GM23338 (cell line): ENCODE results near the gene PRMT3. TPM values are rescaled to one million over a fixed set of nuclear protein-coding genes. Genes with fewer than 3 reads are reported as not detected.

Source experiments
- ATAC-seq: fragments of 200-7000 bp; cut with Tn5 transposase; 3 replicates; pipeline ENCODE4 v1.9.1; 2020
- DNase-seq: peaks from one replicate; pipeline ENCODE4 v3.0.0-alpha.2; 2015; ENCODE audit warnings: low spot score
- H2AFZ ChIP-seq: fragments of 200-600 bp; sonication (generic); 2 replicates; pipeline ENCODE4 v1.8.0; 2016; ENCODE audit warnings: antibody characterized with exemption, mild to moderate bottlenecking, moderate library complexity
- H3F3A ChIP-seq: fragments of 200-600 bp; sonication (generic); replicated peaks from 2 replicates; pipeline ENCODE4 v1.8.0; 2017; ENCODE audit warnings: antibody characterized with exemption, mixed run types, low read depth
- H3K27ac ChIP-seq: fragments of 200-600 bp; sonication (generic); 2 replicates; pipeline ENCODE4 v1.6.1; 2016; ENCODE audit warnings: low read depth
- H3K27me3 ChIP-seq: fragments of 200-600 bp; sonication (generic); 2 replicates; pipeline ENCODE4 v1.8.0; 2016; ENCODE audit warnings: mild to moderate bottlenecking, mixed run types, moderate library complexity; ENCODE audit not compliant: insufficient read depth
- H3K36me3 ChIP-seq: fragments of 200-600 bp; sonication (generic); 2 replicates; pipeline ENCODE4 v1.8.0; 2016; ENCODE audit warnings: mild to moderate bottlenecking; ENCODE audit not compliant: insufficient read depth
- H3K4me1 ChIP-seq: fragments of 200-600 bp; sonication (generic); 2 replicates; pipeline ENCODE4 v1.8.0; 2016; ENCODE audit warnings: mild to moderate bottlenecking, moderate library complexity; ENCODE audit not compliant: insufficient read depth
- H3K4me2 ChIP-seq: fragments of 200-600 bp; sonication (generic); 2 replicates; pipeline ENCODE4 v1.7.1; 2017; ENCODE audit warnings: mixed run types
- H3K4me3 ChIP-seq: fragments of 200-600 bp; sonication (generic); 2 replicates; pipeline ENCODE4 v1.6.1; 2016; ENCODE audit warnings: mixed run types
- H3K79me2 ChIP-seq: fragments of 200-600 bp; sonication (generic); replicated peaks from 2 replicates; pipeline ENCODE4 v1.8.0; 2017; ENCODE audit warnings: mild to moderate bottlenecking; ENCODE audit not compliant: insufficient read depth
- H3K9me2 ChIP-seq: fragments of 200-600 bp; sonication (generic); 2 replicates; pipeline ENCODE4 v1.8.0; 2017; ENCODE audit not compliant: insufficient read depth
- H4K20me1 ChIP-seq: fragments of 200-600 bp; sonication (generic); replicated peaks from 2 replicates; pipeline ENCODE4 v1.8.0; 2017; ENCODE audit warnings: mild to moderate bottlenecking; ENCODE audit not compliant: insufficient read depth
- H3K27ac Mint-ChIP-seq: 2 replicates; pipeline ENCODE4 v1.8.0; 2020; ENCODE audit warnings: inconsistent platforms, mild to moderate bottlenecking, moderate library complexity, mixed read lengths
- H3K27me3 Mint-ChIP-seq: 3 replicates; pipeline ENCODE4 v1.8.0; 2022; ENCODE audit warnings: low read depth, mild to moderate bottlenecking, moderate library complexity, mixed read lengths, inconsistent platforms; ENCODE audit not compliant: insufficient read depth, poor library complexity
- H3K36me3 Mint-ChIP-seq: 3 replicates; pipeline ENCODE4 v1.8.0; 2021; ENCODE audit warnings: low read depth, mild to moderate bottlenecking, inconsistent platforms, moderate library complexity, mixed read lengths
- H3K4me1 Mint-ChIP-seq: 3 replicates; pipeline ENCODE4 v1.8.0; 2020; ENCODE audit warnings: mild to moderate bottlenecking, inconsistent platforms, mixed read lengths
- H3K4me3 Mint-ChIP-seq: 3 replicates; pipeline ENCODE4 v1.8.0; 2021; ENCODE audit warnings: moderate library complexity, mild to moderate bottlenecking, inconsistent platforms, mixed read lengths
- H3K9me3 Mint-ChIP-seq: 3 replicates; pipeline ENCODE4 v1.8.0; 2020; ENCODE audit warnings: moderate library complexity, mild to moderate bottlenecking, inconsistent platforms, mixed read lengths
- CTCF ChIP-seq, 2 experiments: fragments of 200-600 bp in 1 of 2; sonication (generic) in 1 of 2; conservative IDR thresholded peaks; 2 replicates each; pipeline versions ENCODE4 v1.5.1 to v1.6.1; 2016 to 2017; ENCODE audit warnings: antibody characterized with exemption in 2 of 2, low read depth in 2 of 2, mild to moderate bottlenecking in 2 of 2, moderate library complexity in 1 of 2
- ETS1 ChIP-seq: IDR thresholded peaks from 2 replicates; pipeline ENCODE4 v1.6.1; 2016; ENCODE audit warnings: antibody characterized with exemption
- EZH2 ChIP-seq: fragments of 200-600 bp; sonication (generic); IDR thresholded peaks from one replicate; pipeline ENCODE4 v1.8.0; 2017; ENCODE audit warnings: antibody characterized with exemption, mild to moderate bottlenecking, low read depth; ENCODE audit not compliant: unreplicated experiment
- EZH2phosphoT487 ChIP-seq: fragments of 200-600 bp; sonication (generic); IDR thresholded peaks from one replicate; pipeline ENCODE4 v1.8.1; 2018; ENCODE audit warnings: antibody characterized with exemption; ENCODE audit not compliant: unreplicated experiment
- JUNB ChIP-seq: IDR thresholded peaks from one replicate; pipeline ENCODE4 v1.6.1; 2016; ENCODE audit warnings: antibody characterized with exemption; ENCODE audit not compliant: unreplicated experiment
- POLR2AphosphoS5 ChIP-seq: IDR thresholded peaks from 2 replicates; pipeline ENCODE4 v1.6.1; 2016; ENCODE audit warnings: antibody characterized with exemption, low read depth
- REST ChIP-seq: IDR thresholded peaks from one replicate; pipeline ENCODE4 v1.6.1; 2018; ENCODE audit warnings: antibody characterized with exemption; ENCODE audit not compliant: unreplicated experiment
- STAT1 ChIP-seq: IDR thresholded peaks from one replicate; pipeline ENCODE4 v1.6.1; 2016; ENCODE audit warnings: antibody characterized with exemption; ENCODE audit not compliant: unreplicated experiment
- ZNF114 ChIP-seq: fragments of 250-450 bp; sonication (Bioruptor Pico); IDR thresholded peaks from 2 replicates; pipeline ENCODE4 v1.5.0; 2020; ENCODE audit warnings: mild to moderate bottlenecking, moderate library complexity
- ZNF331 ChIP-seq: fragments of 250-450 bp; sonication (Bioruptor Pico); IDR thresholded peaks from 2 replicates; pipeline ENCODE4 v1.5.0; 2020; ENCODE audit warnings: low read depth, mild to moderate bottlenecking, moderate library complexity
- ZNF462 ChIP-seq: fragments of 250-450 bp; sonication (Bioruptor Pico); IDR thresholded peaks from 2 replicates; pipeline ENCODE4 v1.5.0; 2020; ENCODE audit warnings: mild to moderate bottlenecking, moderate library complexity
- polyA plus RNA-seq: library from polyadenylated mRNA; unstranded; fragments of >200 nt; fragmentation: Nextera tagmentation; extraction: Ambion mirVana; gene quantifications from 2 replicates; pipeline ENCODE4 v1.2.1, GENCODE V29; 2016
- total RNA-seq: library from RNA; depleted of rRNA; stranded (reverse); fragments of >200 nt; shearing (Covaris generic); gene quantifications from 2 replicates; pipeline ENCODE4 v1.2.3, GENCODE V29; 2014

Gene PRMT3
- total and polyA plus RNA-seq, 2 experiments from 2014 or later, result 19.0 to 35.0 TPM

- no peaks in the 10 kb centered on the region; the same call in 1 of the 2 replicates for H3K36me3 ChIP-seq
- no peak for ATAC-seq
- no peak overlapping the region for H2AFZ ChIP-seq
- H3F3A ChIP-seq, result no peaks in the 10 kb centered on the region
- H3K79me2 ChIP-seq, result no peaks in the 10 kb centered on the region
- no peaks in the 10 kb centered on the region for H4K20me1 ChIP-seq
- H3K27ac ChIP-seq, result no peak overlapping the region
- TF ChIP-seq JUNB (no peak), ZNF462 (CRISPR knock-in tag) (no peak), REST (no peak), ZNF114 (CRISPR knock-in tag) (no peak), ZNF331 (CRISPR knock-in tag) (no peak), EZH2 (no peak), CTCF (conservative IDR thresholded peaks at IDR 0.05; ENCODE audit: low read depth in 2 of 2) (no peak), EZH2phosphoT487 (no peak), STAT1 (no peak), ETS1 (no peak), POLR2AphosphoS5 (no peak)
- H3K9me3 Mint-ChIP-seq, result no peaks in the 10 kb centered on the region
- no peak for DNase-seq
- peaks cover 17% of the 10 kb centered on the region for H3K4me1 ChIP-seq
- H3K4me3 ChIP-seq, result no peak overlapping the region
- no peaks in the 10 kb centered on the region for H3K27me3 Mint-ChIP-seq
- H3K4me1 Mint-ChIP-seq, result peaks cover 31% of the 10 kb centered on the region
- H3K4me3 Mint-ChIP-seq, result no peak overlapping the region
- H3K4me2 ChIP-seq, result no peak overlapping the region
- H3K27ac Mint-ChIP-seq, result no peak overlapping the region
- no peaks in the 10 kb centered on the region for H3K9me2 ChIP-seq
- no peaks in the 10 kb centered on the region for H3K27me3 ChIP-seq
- H3K36me3 Mint-ChIP-seq, result peaks cover 11% of the 10 kb centered on the region
Observed at GRCh38 chr11:20493340-20493739, 105.8 kb downstream of the PRMT3 start.
